HL-60/S4 treated with retinoic acid at 250 ng/mL for 4 days and 3 days (cell line): ENCODE results near the gene ARPC1A.
"Not testable (repeated sequence)": the region's sequence is repeated elsewhere in the genome, so short reads cannot be mapped to it uniquely, and the experiment has no call there.

Experiments
- in situ Hi-C: fragments of 300-500 bp; cut with MboI; formaldehyde crosslinking; loops from 2 replicates; pipeline ENCODE4 v1.7.0; 2022; ENCODE audit warnings: low sequenced_read_pairs

The ARPC1A gene

DNA sequence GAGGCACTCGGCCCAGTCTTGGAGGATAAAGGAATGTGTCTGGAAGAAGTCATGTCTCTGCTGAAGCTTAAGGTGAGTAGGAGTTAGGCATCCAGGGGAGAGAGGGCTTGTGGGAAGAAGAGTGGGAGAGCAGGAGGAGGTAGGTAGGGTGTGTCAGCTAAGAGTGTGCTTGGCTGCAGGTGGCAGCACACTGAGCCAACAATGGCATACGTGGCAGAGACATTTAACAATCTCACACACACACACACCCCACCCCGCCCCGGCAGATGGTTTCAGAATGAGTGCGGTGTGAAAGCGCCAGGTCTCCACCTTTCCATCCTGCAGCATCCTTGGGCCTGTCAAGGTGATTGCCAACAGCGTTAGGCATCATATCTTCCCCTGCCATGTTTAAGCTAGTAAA is 11.2 kb upstream of the ARPC1A start:
- in situ Hi-C loops: loop anchor here (5.0 kb wide), 1 partner anchor 272 kb away; no protein-coding TSS in a partner anchor

GRCh38 chr7:99320371-99320770 is 5.3 kb upstream of the ARPC1A start:
- in situ Hi-C loops: no loop called here

DNA sequence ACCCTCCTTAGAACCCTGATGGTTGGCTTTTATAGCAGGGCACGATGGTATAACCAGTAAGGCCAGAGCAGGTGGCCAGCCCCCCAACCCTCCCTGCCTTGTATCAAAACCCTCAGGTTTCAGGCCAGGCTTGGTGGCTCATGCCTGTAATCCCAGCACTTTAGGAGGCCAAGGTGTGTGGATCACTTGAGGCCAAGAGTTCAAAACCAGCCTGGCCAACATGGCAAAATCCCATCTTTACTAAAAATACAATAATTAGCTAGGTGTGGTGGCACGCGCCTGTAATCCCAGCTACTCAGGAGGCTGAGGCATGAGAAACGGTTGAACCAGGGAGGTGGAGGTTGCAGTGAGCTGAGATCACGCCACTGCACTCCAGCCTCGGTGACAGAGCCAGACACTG is 3.0 kb upstream of the ARPC1A start:
- in situ Hi-C loops: not testable (repeated sequence)

GRCh38 chr7:99324559-99324958 is 1.1 kb upstream of the ARPC1A start:
- in situ Hi-C loops: no loop called here

DNA sequence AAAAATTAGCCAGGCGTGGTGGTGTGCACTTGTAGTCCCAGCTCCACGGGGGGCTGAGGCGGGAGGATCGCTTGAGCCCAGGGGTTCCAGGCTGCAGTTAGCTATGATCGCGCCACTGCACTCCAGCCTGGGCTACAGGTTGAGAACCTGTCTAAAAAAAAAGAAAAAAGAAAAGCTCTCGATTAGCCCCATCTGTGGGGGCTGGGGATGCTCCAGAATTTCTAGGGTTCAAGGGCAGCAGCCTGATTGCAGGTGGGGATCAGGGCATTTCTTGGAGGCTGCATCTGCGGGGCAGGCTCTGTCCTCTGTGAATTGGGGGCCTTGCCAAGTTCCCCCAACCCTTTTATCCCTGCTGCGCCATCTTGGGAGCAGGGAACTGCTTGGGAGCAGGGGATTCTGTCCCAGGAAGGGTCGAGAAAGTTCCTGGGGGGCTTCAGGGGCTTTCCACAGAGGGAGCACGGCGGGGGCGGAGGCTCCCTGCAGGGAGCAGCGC is 651 bp upstream of the ARPC1A start:
- in situ Hi-C loops: no loop called here

DNA sequence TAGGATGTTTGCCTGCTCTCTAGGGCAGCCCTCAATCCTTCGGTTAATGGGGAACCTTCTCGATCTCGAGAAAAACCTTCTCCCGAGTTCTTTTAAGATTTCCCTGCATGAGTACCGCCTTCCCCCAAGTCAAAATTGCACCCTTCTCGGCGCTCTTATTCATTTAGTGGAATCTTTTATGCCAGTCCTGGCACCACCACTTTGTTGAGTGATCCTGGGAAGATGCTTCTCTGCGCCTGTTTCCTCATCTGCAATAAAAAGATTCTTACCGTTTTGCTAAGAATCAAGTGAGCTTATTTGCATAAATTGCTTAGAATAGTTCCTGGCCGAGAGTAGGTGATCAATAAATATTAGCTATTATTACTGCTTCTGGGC is 697 bp downstream of the ARPC1A start:
- in situ Hi-C loops: no loop called here

DNA sequence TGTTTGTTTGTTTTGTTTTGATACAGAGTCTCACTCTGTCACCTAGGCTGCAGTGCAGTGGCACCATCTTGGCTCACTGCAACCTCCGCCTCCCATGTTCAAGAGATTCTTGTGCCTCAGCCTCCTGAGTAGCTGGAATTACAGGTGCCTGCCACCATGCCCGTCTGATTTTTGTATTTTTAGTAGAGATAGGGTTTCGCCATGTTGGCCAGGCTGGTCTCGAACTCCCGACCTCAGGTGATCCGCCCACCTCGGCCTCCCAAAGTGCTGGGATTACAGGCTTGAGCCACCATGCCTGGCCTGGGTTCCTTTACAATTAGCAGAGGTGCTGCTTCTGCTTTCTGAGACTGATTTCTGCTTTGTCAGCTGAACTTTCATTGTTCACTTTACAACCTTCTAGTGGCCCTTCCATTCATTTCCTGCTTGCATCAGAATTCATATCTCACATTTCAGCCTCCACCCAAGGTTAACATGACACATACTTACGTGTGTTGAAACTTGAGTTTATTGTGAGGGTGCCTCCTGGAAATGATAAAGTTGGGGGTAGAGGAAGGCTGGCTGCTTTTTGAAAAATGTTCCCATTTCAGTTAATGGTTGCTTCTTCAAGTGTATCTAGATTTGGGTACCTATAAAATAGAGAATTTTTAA is 4.7 kb downstream of the ARPC1A start:
- in situ Hi-C loops: not testable (repeated sequence)

DNA sequence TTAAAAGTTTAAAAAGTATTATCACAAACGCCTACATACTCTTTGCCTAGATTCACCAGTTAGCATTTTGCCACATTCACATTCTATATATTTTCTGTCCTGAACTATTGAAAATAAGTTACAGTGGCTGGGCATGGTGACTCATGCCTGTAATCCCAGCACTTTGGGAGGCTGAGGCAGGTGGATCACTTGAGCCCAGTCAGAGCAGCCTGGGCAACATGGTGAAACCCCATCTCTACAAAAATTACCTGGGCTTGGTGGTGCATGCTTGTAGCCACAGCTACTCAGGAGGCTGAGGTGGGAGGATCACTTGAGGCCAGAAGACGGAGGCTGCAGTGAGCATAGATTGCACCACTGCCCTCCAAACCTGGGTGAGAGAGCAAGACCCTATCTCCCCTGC is 5.3 kb downstream of the ARPC1A start:
- in situ Hi-C loops: no loop called here

GRCh38 chr7:99339595-99339994 is 13.9 kb downstream of the ARPC1A start:
- in situ Hi-C loops: no loop called here

DNA sequence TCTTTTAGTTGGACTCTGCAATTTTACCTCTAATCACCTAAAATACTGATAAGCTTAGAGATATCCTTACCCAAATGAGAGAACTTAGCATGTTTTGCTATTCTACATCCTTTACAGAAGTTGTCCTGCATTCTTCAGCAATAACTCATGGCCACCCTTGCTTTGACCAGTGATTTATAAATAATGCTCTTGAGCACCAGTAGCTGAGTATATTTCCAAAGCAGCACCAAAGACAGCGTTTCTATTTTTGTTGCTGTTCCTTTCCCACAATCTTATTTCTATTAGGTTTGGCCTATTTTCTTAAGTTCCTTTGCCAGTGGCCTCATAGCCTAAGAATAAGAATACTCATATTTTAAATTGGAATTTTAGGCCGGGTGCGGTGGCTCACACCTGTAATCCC is 15.0 kb downstream of the ARPC1A start:
- in situ Hi-C loops: no loop called here

DNA sequence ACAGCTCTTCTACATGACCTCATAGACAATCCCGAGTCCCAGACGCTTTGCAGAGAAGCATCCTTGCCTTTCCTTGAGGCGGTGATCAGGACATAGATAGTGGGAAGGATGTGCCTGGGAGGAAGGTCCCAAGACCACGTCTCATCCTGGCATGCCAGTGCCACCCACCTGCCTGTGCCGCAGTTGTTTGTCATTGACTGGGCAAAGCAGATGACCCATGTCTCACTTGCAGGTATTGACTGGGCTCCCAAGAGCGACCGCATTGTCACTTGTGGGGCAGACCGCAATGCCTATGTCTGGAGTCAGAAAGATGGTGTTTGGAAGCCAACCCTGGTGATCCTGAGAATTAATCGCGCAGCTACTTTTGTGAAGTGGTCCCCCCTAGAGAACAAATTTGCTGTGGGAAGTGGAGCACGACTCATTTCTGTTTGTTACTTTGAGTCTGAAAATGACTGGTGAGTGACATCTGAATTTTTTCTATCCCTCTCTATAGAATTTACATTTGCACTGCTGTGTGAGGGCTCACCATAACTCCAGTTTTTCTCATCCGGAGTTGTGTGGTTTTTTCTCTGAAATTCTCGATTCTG is 18.5 kb downstream of the ARPC1A start:
- in situ Hi-C loops: no loop called here

GRCh38 chr7:99350641-99351040 is 24.9 kb downstream of the ARPC1A start:
- in situ Hi-C loops: not testable (repeated sequence)

- in situ Hi-C loops: no loop called here
Observed at GRCh38 chr7:99352247-99352646, 26.5 kb downstream of the ARPC1A start.

- in situ Hi-C loops: no loop called here
Observed at GRCh38 chr7:99355098-99355497, 29.4 kb downstream of the ARPC1A start.

- in situ Hi-C loops: no loop called here
Observed at GRCh38 chr7:99357701-99358490, 32.2 kb downstream of the ARPC1A start.

GRCh38 chr7:99358521-99358920 is 32.8 kb downstream of the ARPC1A start:
- in situ Hi-C loops: not testable (repeated sequence)

DNA sequence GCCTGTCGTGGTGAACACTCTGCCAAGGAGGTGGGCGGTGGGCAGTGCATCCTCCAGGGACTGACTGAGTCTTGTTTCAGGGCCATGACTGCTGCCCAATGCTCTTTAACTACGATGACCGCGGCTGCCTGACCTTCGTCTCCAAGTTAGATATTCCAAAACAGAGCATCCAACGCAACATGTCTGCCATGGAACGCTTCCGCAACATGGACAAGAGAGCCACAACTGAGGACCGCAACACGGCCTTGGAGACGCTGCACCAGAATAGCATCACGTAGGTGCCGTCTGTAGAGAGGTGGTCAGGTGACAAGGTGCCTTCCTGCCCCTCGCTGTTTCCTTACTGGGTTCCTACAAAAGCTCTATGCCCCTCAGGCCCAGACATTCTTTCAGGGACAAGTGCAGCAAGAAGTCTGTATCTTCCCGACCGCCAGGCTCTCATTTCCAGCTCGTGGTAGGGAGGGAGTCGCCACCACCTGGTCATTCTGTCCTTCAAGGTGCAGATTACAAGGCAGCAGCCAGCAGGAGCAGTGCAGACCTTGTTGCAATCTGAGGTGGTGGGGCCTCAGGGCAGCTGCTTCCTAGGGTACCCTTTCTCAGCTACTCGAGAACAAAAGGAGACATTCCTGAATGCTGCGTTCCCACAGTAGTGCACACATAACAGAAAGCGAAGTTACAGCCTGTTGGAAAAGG is 33.9 kb downstream of the ARPC1A start:
- in situ Hi-C loops: no loop called here

DNA sequence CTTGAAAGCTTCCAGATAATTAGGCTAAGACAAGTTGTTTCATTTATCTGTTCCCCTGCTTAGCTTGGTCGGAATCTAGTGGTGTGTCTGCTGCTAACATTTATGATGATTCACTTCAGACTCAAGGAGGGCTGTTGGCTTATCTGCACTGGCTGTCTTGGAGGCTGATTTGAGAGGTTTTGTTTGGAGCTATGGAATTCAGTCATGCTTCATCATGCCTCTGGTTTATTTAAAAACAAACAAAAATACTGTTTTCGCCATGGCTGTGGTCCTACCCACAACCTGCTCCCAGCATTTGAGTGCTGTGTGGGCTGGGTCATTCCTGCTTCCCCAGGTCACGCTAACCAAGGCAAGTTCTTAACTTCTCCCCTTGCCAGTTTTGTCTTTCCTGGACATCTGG is 37.1 kb downstream of the ARPC1A start:
- in situ Hi-C loops: no loop called here

DNA sequence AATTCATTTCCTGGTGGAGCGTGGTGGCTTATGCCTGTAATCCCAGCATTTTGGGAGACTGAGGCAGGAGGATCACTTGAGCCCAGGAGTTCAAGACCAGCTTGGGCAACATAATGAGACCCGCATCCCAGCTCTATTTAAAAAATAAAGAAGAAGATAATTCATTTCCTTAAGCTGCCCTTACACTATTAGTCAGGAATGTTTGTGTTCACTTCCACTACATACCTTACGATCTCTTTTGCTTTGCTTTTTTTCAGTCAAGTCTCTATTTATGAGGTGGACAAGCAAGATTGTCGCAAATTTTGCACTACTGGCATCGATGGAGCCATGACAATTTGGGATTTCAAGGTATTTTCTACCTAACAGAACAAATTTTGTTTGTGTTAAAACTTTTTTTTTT is 37.6 kb downstream of the ARPC1A start:
- in situ Hi-C loops: no loop called here

DNA sequence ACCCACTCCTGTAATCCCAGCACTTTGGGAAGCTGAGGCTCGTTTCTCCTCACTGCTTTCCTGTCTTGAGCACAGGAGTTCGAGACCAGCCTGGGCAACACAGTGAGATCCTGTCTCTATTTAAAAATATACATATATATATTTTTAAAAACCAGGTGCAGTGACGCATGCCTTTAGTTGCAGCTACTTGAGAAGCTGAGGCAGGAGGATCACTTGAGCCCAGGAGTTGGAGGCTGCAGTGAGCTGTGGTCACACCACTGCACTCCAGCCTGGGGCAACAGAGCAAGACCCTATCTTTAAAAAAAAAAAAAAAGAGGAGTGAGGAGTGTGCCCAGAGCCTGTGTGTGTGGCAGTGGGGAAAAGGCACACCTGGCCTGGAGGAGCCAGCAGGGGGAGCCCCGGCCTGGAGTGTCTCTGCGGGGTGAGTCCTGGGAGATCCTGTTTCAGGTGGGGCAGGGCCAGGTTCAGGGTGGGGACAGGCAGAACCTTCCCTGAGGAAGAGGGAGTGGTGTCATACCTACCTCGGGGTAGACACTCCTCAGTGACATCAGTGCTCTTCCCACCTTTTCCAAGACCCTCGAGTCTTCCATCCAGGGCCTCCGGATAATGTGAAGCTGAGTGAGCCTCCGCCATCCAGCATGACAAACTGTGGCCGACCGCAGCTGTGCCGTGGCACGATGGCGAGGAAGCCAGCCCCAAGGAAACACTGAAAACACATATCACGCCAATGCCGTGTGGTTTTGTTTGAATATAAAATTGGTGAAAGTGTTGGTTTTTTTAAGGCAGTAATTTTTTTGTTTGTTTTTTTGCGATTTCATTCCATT is 39.8 kb downstream of the ARPC1A start:
- in situ Hi-C loops: no loop called here

GRCh38 chr7:99366646-99367045 is 40.9 kb downstream of the ARPC1A start:
- in situ Hi-C loops: no loop called here
